Measurements from ENCODE around the gene FTH1.

DNA sequence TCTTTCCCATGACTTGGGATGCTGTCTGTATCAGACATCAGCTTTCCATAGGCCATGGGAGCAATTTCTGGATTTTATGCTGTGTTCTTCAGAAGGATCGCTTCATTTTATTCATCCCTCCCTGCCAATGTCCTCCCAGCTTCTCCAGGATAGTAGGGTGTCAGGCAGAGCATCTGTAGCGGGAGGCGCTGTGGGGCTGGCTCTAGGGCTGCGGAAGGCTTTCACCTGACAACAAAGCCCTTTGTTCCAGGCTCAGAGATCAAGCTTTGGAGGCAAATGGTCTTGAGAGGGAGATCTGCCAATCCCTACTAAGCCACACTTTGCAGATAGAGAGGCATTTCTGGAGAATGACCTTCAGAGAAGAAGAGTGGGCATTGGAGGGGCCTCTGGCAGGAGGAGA, 29.5 kb upstream of the FTH1 start:
- TF ChIP-seq POLR2A (IDR thresholded peaks at IDR 0.05; ENCODE audit: low read length) (no peak), GATA1 (IDR thresholded peaks at IDR 0.05; ENCODE audit: low read depth, low read length) (no peak)
